ENCODE measurements around the gene WDR18.
A peak's percentile ranks its signal among the peaks of the same experiment; 100 is the strongest.

The WDR18 gene

DNA sequence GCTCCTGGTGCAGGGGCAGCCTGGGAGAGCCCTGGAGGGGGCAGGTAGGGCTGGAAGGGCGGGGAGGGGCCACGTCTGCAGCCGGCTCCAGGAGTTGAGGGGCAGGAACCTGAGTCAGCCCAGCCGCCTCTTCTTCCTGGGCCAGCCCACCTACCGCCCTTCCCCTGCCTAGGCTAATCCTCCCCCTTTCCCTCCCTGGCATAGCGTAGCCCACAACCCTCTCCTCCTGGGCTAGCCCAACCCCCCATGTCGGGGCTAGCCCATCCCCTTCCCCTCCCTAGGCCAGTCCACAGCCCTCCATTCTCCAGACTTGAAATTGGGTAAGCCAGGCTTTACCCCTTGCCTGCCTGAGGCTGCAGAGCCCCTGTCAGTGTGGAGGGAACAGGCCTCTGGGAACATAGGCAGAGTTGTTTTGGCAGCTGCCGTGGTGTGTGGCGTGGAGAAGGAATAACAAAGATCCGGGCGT is 20.6 kb upstream of the WDR18 start:
- Histone ChIP-seq H3K9me3 (no peaks in the 10 kb centered on the region), H3K4me3 (ENCODE audit: low read depth, low read length) (no peak overlapping the region), H3K36me3 (peaks cover 30% of the 10 kb centered on the region), H3K4me1 (no peaks in the 10 kb centered on the region), H3K27me3 (no peaks in the 10 kb centered on the region)
- peak; percentile 8 for DNase-seq
- TF ChIP-seq, protein P1, sequence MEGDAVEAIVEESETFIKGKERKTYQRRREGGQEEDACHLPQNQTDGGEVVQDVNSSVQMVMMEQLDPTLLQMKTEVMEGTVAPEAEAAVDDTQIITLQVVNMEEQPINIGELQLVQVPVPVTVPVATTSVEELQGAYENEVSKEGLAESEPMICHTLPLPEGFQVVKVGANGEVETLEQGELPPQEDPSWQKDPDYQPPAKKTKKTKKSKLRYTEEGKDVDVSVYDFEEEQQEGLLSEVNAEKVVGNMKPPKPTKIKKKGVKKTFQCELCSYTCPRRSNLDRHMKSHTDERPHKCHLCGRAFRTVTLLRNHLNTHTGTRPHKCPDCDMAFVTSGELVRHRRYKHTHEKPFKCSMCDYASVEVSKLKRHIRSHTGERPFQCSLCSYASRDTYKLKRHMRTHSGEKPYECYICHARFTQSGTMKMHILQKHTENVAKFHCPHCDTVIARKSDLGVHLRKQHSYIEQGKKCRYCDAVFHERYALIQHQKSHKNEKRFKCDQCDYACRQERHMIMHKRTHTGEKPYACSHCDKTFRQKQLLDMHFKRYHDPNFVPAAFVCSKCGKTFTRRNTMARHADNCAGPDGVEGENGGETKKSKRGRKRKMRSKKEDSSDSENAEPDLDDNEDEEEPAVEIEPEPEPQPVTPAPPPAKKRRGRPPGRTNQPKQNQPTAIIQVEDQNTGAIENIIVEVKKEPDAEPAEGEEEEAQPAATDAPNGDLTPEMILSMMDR (IDR thresholded peaks at IDR 0.05; ENCODE audit: low read depth, low read length) = no peak

DNA sequence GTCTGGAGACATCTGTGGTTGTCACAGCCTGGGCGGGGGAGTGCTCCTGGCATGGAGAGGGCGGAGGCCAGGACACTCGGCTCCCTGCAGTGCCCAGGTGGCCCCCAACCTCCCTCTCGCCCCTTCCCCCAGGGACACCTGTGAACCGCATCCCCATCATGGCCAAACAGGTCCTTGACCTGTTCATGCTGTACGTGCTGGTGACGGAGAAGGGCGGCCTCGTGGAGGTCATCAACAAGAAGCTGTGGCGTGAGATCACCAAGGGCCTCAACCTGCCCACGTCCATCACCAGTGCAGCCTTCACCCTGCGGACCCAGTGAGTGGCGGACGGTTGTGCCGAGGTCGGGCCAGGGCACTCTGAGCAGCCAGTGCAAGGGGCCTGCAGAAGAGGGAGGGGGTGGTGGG is 20.0 kb upstream of the WDR18 start:
- no peak overlapping the region for H3K4me3 ChIP-seq (ENCODE audit: low read depth, low read length)
- DNase-seq = peak; percentile 6
- H3K36me3 ChIP-seq = peaks cover 36% of the 10 kb centered on the region
- no peaks in the 10 kb centered on the region for H3K9me3 ChIP-seq
- H3K4me1 ChIP-seq = no peaks in the 10 kb centered on the region
- TF ChIP-seq, protein P1 (IDR thresholded peaks at IDR 0.05; ENCODE audit: low read depth, low read length) = no peak
- no peaks in the 10 kb centered on the region for H3K27me3 ChIP-seq

DNA sequence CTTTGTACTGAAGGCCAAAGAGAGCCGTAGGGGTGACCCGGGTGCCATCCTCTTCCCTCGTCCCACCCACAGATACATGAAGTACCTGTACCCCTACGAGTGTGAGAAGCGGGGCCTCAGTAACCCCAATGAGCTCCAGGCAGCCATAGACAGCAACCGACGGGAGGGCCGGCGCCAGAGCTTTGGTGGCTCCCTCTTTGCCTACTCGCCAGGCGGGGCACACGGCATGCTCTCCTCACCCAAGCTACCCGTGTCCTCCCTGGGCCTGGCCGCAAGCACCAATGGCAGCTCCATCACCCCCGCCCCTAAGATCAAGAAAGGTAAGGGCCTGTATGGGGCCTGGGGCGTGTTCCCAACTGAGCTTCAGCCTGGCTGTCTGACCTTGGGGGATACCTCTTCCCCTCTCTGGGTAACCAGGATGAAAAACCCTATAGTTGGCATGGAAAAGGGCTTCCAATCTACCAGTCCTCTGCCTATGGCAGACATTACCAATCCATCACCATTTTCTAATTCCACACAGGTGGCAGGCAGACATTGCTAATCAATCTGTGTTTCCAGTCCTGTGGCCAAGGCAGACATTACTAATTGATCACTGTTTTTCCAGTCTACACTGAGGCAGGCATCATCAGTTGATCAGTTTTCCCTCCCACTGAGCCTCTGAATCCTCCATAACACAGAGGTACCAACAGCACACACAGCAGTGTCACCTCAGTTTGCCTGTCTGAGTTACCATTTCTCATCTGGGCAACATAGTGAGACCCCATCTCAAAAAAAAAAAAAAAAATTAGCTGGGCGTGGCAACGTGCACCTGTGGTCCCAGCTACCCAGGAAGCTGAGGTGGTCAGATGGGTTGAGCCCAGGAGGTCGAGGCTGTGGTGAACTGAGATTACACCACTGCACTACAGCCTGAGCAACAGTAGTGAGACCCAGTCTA is 19.1 kb upstream of the WDR18 start:
- H3K9me3 ChIP-seq = no peaks in the 10 kb centered on the region
- H3K36me3 ChIP-seq = peaks cover 42% of the 10 kb centered on the region
- DNase-seq = no peak
- H3K4me3 ChIP-seq (ENCODE audit: low read depth, low read length) = no peak overlapping the region
- TF ChIP-seq, protein P1 (IDR thresholded peaks at IDR 0.05; ENCODE audit: low read depth, low read length) = no peak
- H3K4me1 ChIP-seq = no peaks in the 10 kb centered on the region
- no peaks in the 10 kb centered on the region for H3K27me3 ChIP-seq

DNA sequence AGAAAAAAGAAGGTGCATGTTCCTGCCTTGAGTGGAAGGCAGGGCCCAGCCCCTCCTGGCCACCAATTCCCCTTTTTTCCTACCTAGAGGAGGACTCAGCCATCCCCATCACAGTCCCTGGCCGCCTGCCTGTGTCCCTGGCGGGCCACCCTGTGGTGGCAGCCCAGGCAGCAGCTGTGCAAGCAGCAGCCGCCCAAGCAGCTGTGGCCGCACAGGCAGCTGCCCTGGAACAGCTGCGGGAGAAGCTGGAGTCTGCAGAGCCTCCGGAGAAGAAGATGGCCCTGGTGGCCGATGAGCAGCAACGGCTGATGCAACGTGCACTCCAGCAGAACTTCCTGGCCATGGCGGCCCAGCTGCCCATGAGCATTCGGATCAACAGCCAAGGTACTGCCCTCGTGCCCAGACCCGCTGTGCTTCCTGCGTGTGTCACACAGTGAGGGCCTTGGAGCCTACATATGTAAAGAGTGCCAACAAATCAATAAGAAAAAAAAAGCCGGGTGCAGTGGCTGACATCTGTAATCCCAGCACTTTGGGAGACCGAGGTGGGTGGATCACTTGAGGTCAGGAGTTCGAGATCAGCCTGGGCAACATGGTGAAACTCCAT is 17.6 kb upstream of the WDR18 start:
- Histone ChIP-seq H3K9me3 (peaks cover 5% of the 10 kb centered on the region; the same call in 1 of the 2 replicates), H3K4me1 (no peaks in the 10 kb centered on the region), H3K36me3 (peaks cover 55% of the 10 kb centered on the region), H3K4me3 (ENCODE audit: low read depth, low read length) (no peak overlapping the region), H3K27me3 (no peaks in the 10 kb centered on the region)
- peak; percentile 8 for DNase-seq
- TF ChIP-seq, protein P1 (IDR thresholded peaks at IDR 0.05; ENCODE audit: low read depth, low read length) = no peak

DNA sequence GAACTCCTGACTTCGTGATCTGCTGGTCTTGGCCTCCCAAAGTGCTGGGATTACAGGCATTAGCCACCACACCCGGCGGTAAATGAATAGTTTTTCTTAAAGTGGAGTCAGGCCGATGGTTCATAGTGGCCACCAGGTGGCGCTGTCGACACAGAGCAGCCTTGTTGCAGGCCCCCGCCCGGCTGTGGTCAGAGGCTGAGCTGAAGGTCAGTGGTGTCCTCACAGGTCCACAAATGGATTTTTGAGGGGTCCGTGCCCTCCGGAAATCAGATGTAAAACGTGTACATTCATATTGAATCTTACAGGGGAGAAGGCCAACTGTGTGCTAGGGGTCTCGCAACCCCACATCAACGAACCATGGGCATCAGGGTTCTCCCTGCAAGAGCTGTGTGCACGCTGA is 13.4 kb upstream of the WDR18 start:
- H3K36me3 ChIP-seq = peaks cover 41% of the 10 kb centered on the region
- peaks cover 5% of the 10 kb centered on the region; the same call in 1 of the 2 replicates for H3K9me3 ChIP-seq
- no peaks in the 10 kb centered on the region for H3K4me1 ChIP-seq
- peak; percentile 20 for DNase-seq
- TF ChIP-seq, protein P1 (IDR thresholded peaks at IDR 0.05; ENCODE audit: low read depth, low read length) = peak; percentile 77
- no peaks in the 10 kb centered on the region for H3K27me3 ChIP-seq
- H3K4me3 ChIP-seq (ENCODE audit: low read depth, low read length) = no peak overlapping the region
